Stimulated activated CD4-positive, alpha-beta T cell treated with anti-CD3 and anti-CD28 coated beads, Interleukin-4, amount 100 ng/mL, for 4 hours (primary cell): ENCODE measurements around the gene TP53TG3B.
"Not testable (repeated sequence)": the region's sequence is repeated elsewhere in the genome, so short reads cannot be mapped to it uniquely, and the experiment has no call there.

ENCODE experiments used
- DNase-seq, 2 experiments: peaks; one replicate each; pipeline ENCODE4 v3.0.0-alpha.2; 2020

TP53TG3B gene, protein sequence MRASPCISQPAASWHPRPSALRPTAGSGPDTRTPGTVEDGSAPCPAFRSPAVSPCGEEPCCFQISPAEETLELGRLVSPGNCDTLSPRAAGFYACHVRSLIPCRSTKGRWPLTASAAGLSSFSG

GRCh38 chr16:33360541-33360940, at the start of gene TP53TG3B:
TP53TG3B (plus strand) TSS chr16:33360841; CDS start chr16:33360909, 68 bp downstream.
- DNase-seq, result not testable (repeated sequence)

GRCh38 chr16:33336226-33337012, 24.2 kb upstream of the TP53TG3B start:
- DNase-seq, result peak; percentile 36 to 49

- DNase-seq, result peak; percentile 30 to 33
Observed at GRCh38 chr16:33337627-33338542, 22.8 kb upstream of the TP53TG3B start.

- DNase-seq, result peak; percentile 1 to 15
Observed at GRCh38 chr16:33338543-33338951, 22.1 kb upstream of the TP53TG3B start.

- DNase-seq, result peak; percentile 11 to 45
Observed at GRCh38 chr16:33339093-33340061, 21.3 kb upstream of the TP53TG3B start.
